HUES6 (cell line): ENCODE data around the gene ZNF71.

Experiments used
- H3K27ac ChIP-seq: 2 replicates; pipeline ENCODE4 v1.7.0; 2013; ENCODE audit warnings: low read depth, mild to moderate bottlenecking, low read length, inconsistent platforms
- H3K27me3 ChIP-seq: 2 replicates; pipeline ENCODE4 v1.6.1; 2013; ENCODE audit warnings: low read length; ENCODE audit not compliant: control insufficient read depth, insufficient read depth
- H3K36me3 ChIP-seq: 2 replicates; pipeline ENCODE4 v1.6.1; 2013; ENCODE audit warnings: low read length; ENCODE audit not compliant: control insufficient read depth, insufficient read depth
- H3K4me1 ChIP-seq: 2 replicates; pipeline ENCODE4 v1.6.1; 2013; ENCODE audit warnings: low read length; ENCODE audit not compliant: control insufficient read depth, insufficient read depth
- H3K4me3 ChIP-seq: 2 replicates; pipeline ENCODE4 v1.5.1; 2013; ENCODE audit warnings: low read depth, low read length
- H3K9ac ChIP-seq: one replicate; pipeline ENCODE4 v1.6.1; 2013; ENCODE audit warnings: mild to moderate bottlenecking, low read length
- H3K9me3 ChIP-seq: 2 replicates; pipeline ENCODE4 v1.6.1; 2013; ENCODE audit warnings: low read depth, low read length; ENCODE audit not compliant: control insufficient read depth, insufficient read depth

ZNF71 gene

GRCh38 chr19:56594783-56595547 is at the start of gene ZNF71:
Gene ZNF71, plus strand, starts transcription at chr19:56595302. Its CDS starts 6,257 bp downstream, at chr19:56601559.
- Histone ChIP-seq H3K4me1 (0 out of 2 replicates have a peak, but pooled peaks cover 3% of the 10 kb centered on the region), H3K4me3 (peak within 1 kb of the TSS; percentile 87), H3K9ac (peak within 1 kb of the TSS; percentile 89), H3K27ac (no peak within 1 kb of the TSS), H3K9me3 (peaks cover 16% of the 10 kb centered on the region), H3K27me3 (no peaks in the 10 kb centered on the region), H3K36me3 (peaks cover 7% of the 10 kb centered on the region; the same call in 1 of the 2 replicates)

GRCh38 chr19:56547535-56547934 is 47.6 kb upstream of the ZNF71 start:
- Histone ChIP-seq H3K9me3 (peaks cover 64% of the 10 kb centered on the region), H3K9ac (no peak overlapping the region), H3K4me3 (no peak overlapping the region), H3K36me3 (peaks cover 35% of the 10 kb centered on the region), H3K4me1 (no peaks in the 10 kb centered on the region), H3K27me3 (no peaks in the 10 kb centered on the region), H3K27ac (no peak overlapping the region)

GRCh38 chr19:56554272-56554869 is 40.7 kb upstream of the ZNF71 start:
- peaks cover 37% of the 10 kb centered on the region for H3K36me3 ChIP-seq
- no peak overlapping the region for H3K27ac ChIP-seq
- no peaks in the 10 kb centered on the region for H3K27me3 ChIP-seq
- H3K9me3 ChIP-seq = peaks cover 73% of the 10 kb centered on the region
- H3K4me1 ChIP-seq = no peaks in the 10 kb centered on the region
- H3K4me3 ChIP-seq = no peak overlapping the region
- no peak overlapping the region for H3K9ac ChIP-seq

GRCh38 chr19:56562766-56563165 is 32.3 kb upstream of the ZNF71 start:
- Histone ChIP-seq H3K9ac (no peak overlapping the region), H3K36me3 (no peaks in the 10 kb centered on the region; the same call in 1 of the 2 replicates), H3K4me1 (peaks cover under 1% of the 10 kb centered on the region; the same call in 1 of the 2 replicates), H3K9me3 (peaks cover 67% of the 10 kb centered on the region), H3K27me3 (no peaks in the 10 kb centered on the region), H3K4me3 (no peak overlapping the region), H3K27ac (no peak overlapping the region)

GRCh38 chr19:56566904-56567273 is 28.2 kb upstream of the ZNF71 start:
- H3K4me3 ChIP-seq = peak overlapping the region; percentile 90
- H3K27ac ChIP-seq = no peak overlapping the region
- H3K4me1 ChIP-seq = peaks cover 5% of the 10 kb centered on the region; the same call in 1 of the 2 replicates
- H3K9ac ChIP-seq = peak overlapping the region; percentile 56
- H3K36me3 ChIP-seq = peaks cover 32% of the 10 kb centered on the region
- H3K27me3 ChIP-seq = no peaks in the 10 kb centered on the region
- peaks cover 69% of the 10 kb centered on the region for H3K9me3 ChIP-seq

- Histone ChIP-seq H3K4me1 (peaks cover 5% of the 10 kb centered on the region; the same call in 1 of the 2 replicates), H3K27me3 (no peaks in the 10 kb centered on the region), H3K4me3 (peak within 1 kb of the TSS; percentile 90), H3K36me3 (peaks cover 35% of the 10 kb centered on the region), H3K9me3 (peaks cover 67% of the 10 kb centered on the region), H3K9ac (peak within 1 kb of the TSS; percentile 56), H3K27ac (no peak within 1 kb of the TSS)
These were observed 27.6 kb upstream of the ZNF71 start, which contains the start of gene ZNF470 for GRCh38 chr19:56567274-56568120. Gene ZNF470, plus strand, starts transcription at chr19:56567468. Its CDS starts 2,844 bp downstream, at chr19:56570312.

GRCh38 chr19:56572589-56572988 is 22.5 kb upstream of the ZNF71 start:
- no peak overlapping the region for H3K4me3 ChIP-seq
- H3K9me3 ChIP-seq = peaks cover 84% of the 10 kb centered on the region
- peaks cover 5% of the 10 kb centered on the region; the same call in 1 of the 2 replicates for H3K4me1 ChIP-seq
- H3K27me3 ChIP-seq = no peaks in the 10 kb centered on the region
- H3K27ac ChIP-seq = no peak overlapping the region
- no peak overlapping the region for H3K9ac ChIP-seq
- H3K36me3 ChIP-seq = peaks cover 86% of the 10 kb centered on the region

- H3K9me3 ChIP-seq = peaks cover 87% of the 10 kb centered on the region
These were observed 21.2 kb upstream of the ZNF71 start for GRCh38 chr19:56573914-56574313.

GRCh38 chr19:56577719-56578602 is 17.1 kb upstream of the ZNF71 start:
- Histone ChIP-seq H3K36me3 (peaks cover 52% of the 10 kb centered on the region), H3K9me3 (peaks cover 91% of the 10 kb centered on the region), H3K27ac (no peak overlapping the region), H3K4me1 (no peaks in the 10 kb centered on the region), H3K9ac (no peak overlapping the region), H3K27me3 (no peaks in the 10 kb centered on the region), H3K4me3 (no peak overlapping the region)

More at GRCh38 chr19:56573914-56574313, 21.2 kb upstream of the ZNF71 start:
- H3K27me3 ChIP-seq = no peaks in the 10 kb centered on the region
- H3K27ac ChIP-seq = no peak overlapping the region
- H3K4me1 ChIP-seq = no peaks in the 10 kb centered on the region
- H3K4me3 ChIP-seq = no peak overlapping the region
- no peak overlapping the region for H3K9ac ChIP-seq
- peaks cover 86% of the 10 kb centered on the region for H3K36me3 ChIP-seq

- Histone ChIP-seq H3K36me3 (peaks cover 7% of the 10 kb centered on the region; the same call in 1 of the 2 replicates), H3K9ac (no peak overlapping the region), H3K4me3 (peak overlapping the region; percentile 87), H3K27ac (no peak overlapping the region), H3K9me3 (peaks cover 21% of the 10 kb centered on the region), H3K4me1 (0 out of 2 replicates have a peak, but pooled peaks cover 3% of the 10 kb centered on the region), H3K27me3 (no peaks in the 10 kb centered on the region)
These were observed 688 bp upstream of the ZNF71 start for GRCh38 chr19:56594446-56594782.
